Astrocyte (in vitro differentiated cells and primary cell): ENCODE results near the gene RNF125. TPM values are rescaled to one million over a fixed set of nuclear protein-coding genes. Genes with fewer than 3 reads are reported as not detected.

Source experiments
- DNase-seq: peaks from one replicate; pipeline ENCODE4 v3.0.0-alpha.2; 2010; ENCODE audit warnings: low read depth
- FAIRE-seq: peaks from 2 replicates; lab custom pipeline; 2011; peaks lifted over from hg19 to GRCh38; lab: Jason Lieb, UNC
- H2AFZ ChIP-seq: 2 replicates; pipeline ENCODE4 v1.6.0; 2012; ENCODE audit warnings: low read depth, low read length, inconsistent platforms
- H3K27ac ChIP-seq: 2 replicates; pipeline ENCODE4 v1.5.1; 2011; ENCODE audit warnings: low read depth, low read length, inconsistent platforms
- H3K27me3 ChIP-seq: 2 replicates; pipeline ENCODE4 v1.6.0; 2011; ENCODE audit warnings: low read length, inconsistent platforms; ENCODE audit not compliant: insufficient read depth
- H3K36me3 ChIP-seq: 2 replicates; pipeline ENCODE4 v1.5.1; 2011; ENCODE audit warnings: low read length, inconsistent platforms; ENCODE audit not compliant: insufficient read depth
- H3K4me1 ChIP-seq: 2 replicates; pipeline ENCODE4 v1.5.1; 2011; ENCODE audit warnings: low read length, inconsistent platforms; ENCODE audit not compliant: insufficient read depth
- H3K4me2 ChIP-seq: 2 replicates; pipeline ENCODE4 v1.6.0; 2012; ENCODE audit warnings: low read length, inconsistent platforms
- H3K4me3 ChIP-seq: 2 replicates; pipeline ENCODE4 v1.5.1; 2011; ENCODE audit warnings: low read depth, mild to moderate bottlenecking, low read length, inconsistent platforms; ENCODE audit not compliant: insufficient read depth
- H3K79me2 ChIP-seq: 2 replicates; pipeline ENCODE4 v1.6.0; 2012; ENCODE audit warnings: mild to moderate bottlenecking, low read length, inconsistent platforms; ENCODE audit not compliant: insufficient read depth
- H3K9ac ChIP-seq: 2 replicates; pipeline ENCODE4 v1.6.0; 2012; ENCODE audit warnings: mild to moderate bottlenecking, low read length, inconsistent platforms
- H3K9me3 ChIP-seq: 2 replicates; pipeline ENCODE4 v1.5.1; 2012; ENCODE audit warnings: low read depth, mild to moderate bottlenecking, low read length, inconsistent platforms; ENCODE audit not compliant: insufficient read depth
- H4K20me1 ChIP-seq: 2 replicates; pipeline ENCODE4 v1.6.0; 2012; ENCODE audit warnings: low read length, inconsistent platforms; ENCODE audit not compliant: insufficient read depth
- H3K27ac Mint-ChIP-seq: one replicate; pipeline ENCODE4 v1.8.0; 2021; ENCODE audit warnings: mild to moderate bottlenecking, mixed read lengths; ENCODE audit not compliant: unreplicated experiment
- H3K27me3 Mint-ChIP-seq: one replicate; pipeline ENCODE4 v1.8.0; 2021; ENCODE audit warnings: low read depth, mixed read lengths; ENCODE audit not compliant: unreplicated experiment
- H3K36me3 Mint-ChIP-seq: one replicate; pipeline ENCODE4 v1.8.0; 2021; ENCODE audit warnings: low read depth, mixed read lengths; ENCODE audit not compliant: unreplicated experiment
- H3K4me1 Mint-ChIP-seq: one replicate; pipeline ENCODE4 v1.8.0; 2021; ENCODE audit warnings: low read depth, mixed read lengths; ENCODE audit not compliant: unreplicated experiment
- H3K4me3 Mint-ChIP-seq: one replicate; pipeline ENCODE4 v1.8.0; 2021; ENCODE audit warnings: mild to moderate bottlenecking, moderate library complexity, mixed read lengths; ENCODE audit not compliant: unreplicated experiment
- H3K9me3 Mint-ChIP-seq: one replicate; pipeline ENCODE4 v1.8.0; 2021; ENCODE audit warnings: mild to moderate bottlenecking, mixed read lengths; ENCODE audit not compliant: unreplicated experiment
- CTCF ChIP-seq: IDR thresholded peaks from 2 replicates; pipeline ENCODE4 v1.5.1; 2011; ENCODE audit warnings: low read depth, mild to moderate bottlenecking, inconsistent platforms, low read length, moderate library complexity; ENCODE audit not compliant: insufficient read depth
- EZH2 ChIP-seq: IDR thresholded peaks from 2 replicates; pipeline ENCODE4 v1.6.1; 2012; ENCODE audit warnings: mild to moderate bottlenecking, low read length, inconsistent platforms; ENCODE audit not compliant: insufficient read depth
- total RNA-seq: library from RNA; stranded (reverse); gene quantifications from 2 replicates; pipeline ENCODE4 v1.2.1, GENCODE V29; 2021

The RNF125 gene
- total RNA-seq, 1 donor from 2014 or later, result 1.9 TPM

- Histone ChIP-seq H2AFZ (no peak overlapping the region), H3K27me3 (no peaks in the 10 kb centered on the region), H3K4me2 (no peak overlapping the region), H3K4me1 (no peaks in the 10 kb centered on the region), H3K9ac (no peak overlapping the region), H3K4me3 (no peak overlapping the region), H3K9me3 (no peaks in the 10 kb centered on the region), H4K20me1 (no peaks in the 10 kb centered on the region), H3K36me3 (no peaks in the 10 kb centered on the region), H3K79me2 (no peaks in the 10 kb centered on the region), H3K27ac (no peak overlapping the region)
- DNase-seq (no peak), FAIRE-seq (no peak)
- Mint-ChIP-seq H3K4me1 (no peaks in the 10 kb centered on the region), H3K36me3 (no peaks in the 10 kb centered on the region), H3K4me3 (no peak overlapping the region), H3K9me3 (no peaks in the 10 kb centered on the region), H3K27ac (no peak overlapping the region), H3K27me3 (no peaks in the 10 kb centered on the region)
- TF ChIP-seq CTCF (no peak), EZH2 (no peak)
Measured at GRCh38 chr18:32067375-32068167, 48.9 kb downstream of the RNF125 start.

DNA sequence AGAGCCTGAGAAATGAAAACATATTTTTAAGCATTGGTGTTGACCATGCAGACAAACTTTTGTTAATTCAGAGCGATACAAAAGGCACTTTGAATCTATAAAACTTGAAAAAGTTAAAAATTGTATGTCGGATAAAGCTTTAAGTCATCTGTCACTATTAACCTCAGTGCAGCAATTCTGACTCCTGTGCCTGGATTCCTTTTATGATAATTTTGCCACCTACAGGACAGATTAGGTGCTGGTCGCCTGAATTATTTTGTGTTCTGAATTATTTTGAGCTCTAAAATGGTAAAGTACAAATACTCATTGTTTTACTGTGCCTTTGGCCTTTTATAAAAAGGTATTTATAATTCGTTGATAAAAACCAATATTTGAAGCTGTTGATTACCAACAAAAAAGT, 53.7 kb downstream of the RNF125 start:
- Histone ChIP-seq H2AFZ (no peak overlapping the region), H3K4me3 (no peak overlapping the region), H3K4me1 (no peaks in the 10 kb centered on the region), H3K36me3 (no peaks in the 10 kb centered on the region), H3K27ac (no peak overlapping the region), H3K27me3 (no peaks in the 10 kb centered on the region), H3K9ac (no peak overlapping the region), H4K20me1 (no peaks in the 10 kb centered on the region), H3K9me3 (no peaks in the 10 kb centered on the region), H3K79me2 (no peaks in the 10 kb centered on the region), H3K4me2 (no peak overlapping the region)
- H3K36me3 Mint-ChIP-seq, result peaks cover 3% of the 10 kb centered on the region
- no peak for FAIRE-seq
- H3K27ac Mint-ChIP-seq, result no peak overlapping the region
- H3K4me3 Mint-ChIP-seq, result no peak overlapping the region
- no peak for DNase-seq
- H3K9me3 Mint-ChIP-seq, result peaks cover 2% of the 10 kb centered on the region
- H3K27me3 Mint-ChIP-seq, result no peaks in the 10 kb centered on the region
- TF ChIP-seq CTCF (peak; percentile 33), EZH2 (no peak)
- H3K4me1 Mint-ChIP-seq, result no peaks in the 10 kb centered on the region

DNA sequence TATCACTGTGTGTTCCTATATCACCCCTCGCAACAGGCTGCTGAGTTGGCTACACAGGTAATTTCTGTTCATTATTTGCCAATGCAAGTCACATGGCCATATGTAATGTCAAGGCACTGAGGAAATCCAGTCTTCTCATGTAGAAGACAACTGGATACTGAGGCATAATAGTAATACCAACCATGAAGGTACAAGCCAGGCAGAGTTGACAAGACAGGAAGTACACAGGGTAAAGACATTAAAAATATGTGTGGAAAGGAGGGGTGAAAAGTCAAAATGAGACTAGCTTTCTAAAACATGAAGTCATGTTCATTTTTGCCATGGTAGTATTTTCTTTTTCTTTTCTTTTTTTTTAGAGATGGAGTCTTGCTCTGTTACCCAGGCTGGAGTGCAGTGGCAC, 55.6 kb downstream of the RNF125 start:
- Mint-ChIP-seq H3K27ac (no peak overlapping the region), H3K27me3 (no peaks in the 10 kb centered on the region), H3K36me3 (peaks cover 3% of the 10 kb centered on the region), H3K4me3 (no peak overlapping the region), H3K9me3 (peaks cover 2% of the 10 kb centered on the region), H3K4me1 (no peaks in the 10 kb centered on the region)
- no peaks in the 10 kb centered on the region for H3K4me1 ChIP-seq
- FAIRE-seq, result no peak
- H2AFZ ChIP-seq, result no peak overlapping the region
- no peaks in the 10 kb centered on the region for H3K27me3 ChIP-seq
- no peak overlapping the region for H3K9ac ChIP-seq
- no peak for TF ChIP-seq EZH2
- TF ChIP-seq CTCF, result no peak
- no peaks in the 10 kb centered on the region for H3K9me3 ChIP-seq
- no peak for DNase-seq
- H3K36me3 ChIP-seq, result no peaks in the 10 kb centered on the region
- H3K4me2 ChIP-seq, result no peak overlapping the region
- H3K4me3 ChIP-seq, result no peak overlapping the region
- no peaks in the 10 kb centered on the region for H3K79me2 ChIP-seq
- H3K27ac ChIP-seq, result no peak overlapping the region
- H4K20me1 ChIP-seq, result no peaks in the 10 kb centered on the region
